Cardiac muscle cell (in vitro differentiated cells and primary cell): ENCODE data around the gene ANP32E. TPM values are rescaled to one million over a fixed set of nuclear protein-coding genes. Genes with fewer than 3 reads are reported as not detected.
"Not testable (repeated sequence)": the region's sequence is repeated elsewhere in the genome, so short reads cannot be mapped to it uniquely, and the experiment has no call there.

ENCODE experiments used
- DNase-seq, 2 donors: peaks; one replicate each; pipeline versions ENCODE4 v3.0.0 to v3.0.0-alpha.2; 2010 to 2017; ENCODE audit warnings: low read depth in 1 of 2, low spot score in 1 of 2
- H3K27ac ChIP-seq: fragments of 200-600 bp; sonication (generic); 2 replicates; pipeline ENCODE4 v1.5.1; 2016
- H3K27me3 ChIP-seq: fragments of 200-600 bp; sonication (generic); 2 replicates; pipeline ENCODE4 v1.6.0; 2016; ENCODE audit warnings: control low read depth
- H3K36me3 ChIP-seq: fragments of 200-600 bp; sonication (generic); 2 replicates; pipeline ENCODE4 v1.5.1; 2016; ENCODE audit warnings: control low read depth
- H3K4me1 ChIP-seq: fragments of 200-600 bp; sonication (generic); 2 replicates; pipeline ENCODE4 v1.8.1; 2017; ENCODE audit warnings: low read depth, mild to moderate bottlenecking, mixed run types
- H3K4me3 ChIP-seq: fragments of 200-600 bp; sonication (generic); 2 replicates; pipeline ENCODE4 v1.5.1; 2016; ENCODE audit warnings: mild to moderate bottlenecking
- H3K9me3 ChIP-seq: fragments of 200-600 bp; sonication (generic); 2 replicates; pipeline ENCODE4 v1.5.1; 2017; ENCODE audit warnings: low read depth, mild to moderate bottlenecking, control low read depth
- CTCF ChIP-seq: IDR thresholded peaks from 2 replicates; pipeline ENCODE4 v1.5.1; 2012; ENCODE audit warnings: low read depth, mild to moderate bottlenecking, low read length
- polyA plus RNA-seq: library from polyadenylated mRNA; unstranded; fragments of >200 nt; fragmentation: Nextera tagmentation; extraction: Ambion mirVana; gene quantifications from 2 replicates; pipeline ENCODE4 v1.2.1, GENCODE V29; 2016
- total RNA-seq: library from RNA; depleted of rRNA; stranded (reverse); fragments of >200 nt; gene quantifications from 2 replicates; pipeline ENCODE4 v1.2.3, GENCODE V29; 2016

The ANP32E gene
- total and polyA plus RNA-seq, 2 experiments from 2014 or later: 36.8 to 38.5 TPM

DNA sequence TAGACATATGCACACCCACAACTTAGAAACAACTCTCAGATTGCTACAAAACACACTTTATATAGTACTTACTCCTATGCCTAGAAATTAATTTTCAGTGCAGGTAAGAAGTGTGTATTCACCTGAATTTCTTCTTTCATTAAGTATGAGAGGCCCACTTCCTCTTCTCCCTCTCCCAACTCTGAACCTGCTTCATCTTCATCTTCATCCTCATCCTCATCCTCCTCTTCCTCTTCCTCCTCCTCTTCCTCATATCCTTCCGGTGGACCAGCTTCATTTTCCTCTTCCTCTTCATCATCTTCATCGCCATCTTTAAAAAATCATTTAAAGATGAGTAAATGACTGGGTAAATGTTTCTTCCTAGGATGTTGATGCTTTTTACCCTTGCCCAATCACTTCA is 9.4 kb downstream of the ANP32E start:
- H3K4me1 ChIP-seq: no peaks in the 10 kb centered on the region
- TF ChIP-seq CTCF: no peak
- H3K9me3 ChIP-seq: no peaks in the 10 kb centered on the region
- H3K27me3 ChIP-seq: no peaks in the 10 kb centered on the region
- peaks cover 55% of the 10 kb centered on the region for H3K36me3 ChIP-seq
- H3K4me3 ChIP-seq: no peak overlapping the region
- no peak for DNase-seq
- H3K27ac ChIP-seq: no peak overlapping the region

DNA sequence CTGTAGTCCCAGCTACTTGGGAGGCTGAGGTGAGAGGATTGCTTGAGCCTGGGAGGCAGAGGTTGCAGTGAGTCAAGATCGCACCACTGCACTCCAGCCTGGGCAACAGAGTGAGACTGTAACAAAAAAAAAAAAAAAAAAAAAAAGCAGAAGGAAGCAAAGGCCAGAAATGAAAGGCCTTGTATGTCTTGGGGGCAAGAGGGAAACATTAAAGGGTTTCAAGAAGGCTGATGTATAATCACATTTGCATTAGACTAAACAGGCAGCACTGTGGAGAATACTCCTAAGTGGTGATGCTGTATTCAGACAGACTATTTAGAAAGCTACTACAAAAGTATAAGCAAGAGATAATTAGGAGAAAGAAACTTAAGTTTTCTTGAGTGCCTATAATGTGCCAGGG is 10.4 kb downstream of the ANP32E start:
- Histone ChIP-seq H3K27me3 (no peaks in the 10 kb centered on the region), H3K4me1 (no peaks in the 10 kb centered on the region), H3K36me3 (peaks cover 57% of the 10 kb centered on the region), H3K27ac (no peak overlapping the region), H3K9me3 (no peaks in the 10 kb centered on the region), H3K4me3 (no peak overlapping the region)
- TF ChIP-seq CTCF: no peak
- DNase-seq: no peak

GRCh38 chr1:150224983-150225382 is 10.9 kb downstream of the ANP32E start:
- Histone ChIP-seq H3K36me3 (peaks cover 55% of the 10 kb centered on the region), H3K4me3 (no peak overlapping the region), H3K27me3 (no peaks in the 10 kb centered on the region), H3K27ac (no peak overlapping the region), H3K4me1 (no peaks in the 10 kb centered on the region), H3K9me3 (no peaks in the 10 kb centered on the region)
- no peak for TF ChIP-seq CTCF
- DNase-seq: no peak

- Histone ChIP-seq H3K9me3 (no peaks in the 10 kb centered on the region), H3K27ac (no peak overlapping the region), H3K4me3 (no peak overlapping the region), H3K4me1 (no peaks in the 10 kb centered on the region), H3K36me3 (peaks cover 42% of the 10 kb centered on the region), H3K27me3 (no peaks in the 10 kb centered on the region)
- peak in 1 of 2 donors; percentile 50 for DNase-seq
- peak; percentile 52 for TF ChIP-seq CTCF
Observed at GRCh38 chr1:150221552-150221951, 14.4 kb downstream of the ANP32E start.

DNA sequence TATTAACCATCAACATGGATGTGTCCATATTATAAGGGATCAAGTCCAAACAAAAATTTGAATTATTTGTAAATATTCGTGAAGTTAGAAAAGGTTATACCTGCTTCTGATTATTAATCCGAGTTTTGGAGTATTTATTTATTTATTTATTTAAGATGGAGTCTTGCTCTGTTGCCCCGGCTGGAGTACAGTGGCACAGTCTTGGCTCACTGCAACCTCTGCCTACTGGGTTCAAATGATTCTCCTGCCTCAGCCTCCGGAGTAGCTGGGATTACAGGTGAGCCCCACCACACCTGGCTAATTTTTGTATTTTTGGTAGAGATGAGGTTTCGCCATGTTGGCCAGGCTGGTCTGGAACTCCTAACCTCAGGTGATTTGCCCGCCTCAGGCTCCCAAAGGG is 20.1 kb downstream of the ANP32E start:
- not testable (repeated sequence) for H3K4me1 ChIP-seq, DNase-seq, H3K27me3 ChIP-seq, H3K27ac ChIP-seq, H3K4me3 ChIP-seq, H3K9me3 ChIP-seq, H3K36me3 ChIP-seq

GRCh38 chr1:150214099-150214756 is 21.7 kb downstream of the ANP32E start:
- H3K27me3 ChIP-seq, H3K4me1 ChIP-seq, H3K36me3 ChIP-seq, H3K9me3 ChIP-seq: not testable (repeated sequence)
- H3K4me3 ChIP-seq: peak overlapping the region; percentile 25
- H3K27ac ChIP-seq: peak overlapping the region; percentile 82
- peak in 1 of 2 donors; percentile 10 for DNase-seq
